Neural progenitor cell (in vitro differentiated cells): ENCODE measurements around the gene NTM.

ENCODE experiments used
- EZH2 ChIP-seq: fragments of 200-600 bp; sonication (generic); IDR thresholded peaks from 2 replicates; pipeline ENCODE4 v1.6.1; 2017; ENCODE audit warnings: antibody characterized with exemption, mild to moderate bottlenecking, moderate library complexity
- EZH2phosphoT487 ChIP-seq: fragments of 200-600 bp; sonication (generic); IDR thresholded peaks from 2 replicates; pipeline ENCODE4 v1.6.1; 2017; ENCODE audit warnings: antibody characterized with exemption
- TF ChIP-seq, protein P1 (sequence below): fragments of 200-600 bp; sonication (generic); IDR thresholded peaks from 2 replicates; pipeline ENCODE4 v1.5.1; 2017; ENCODE audit warnings: antibody characterized with exemption, mild to moderate bottlenecking

DNA sequence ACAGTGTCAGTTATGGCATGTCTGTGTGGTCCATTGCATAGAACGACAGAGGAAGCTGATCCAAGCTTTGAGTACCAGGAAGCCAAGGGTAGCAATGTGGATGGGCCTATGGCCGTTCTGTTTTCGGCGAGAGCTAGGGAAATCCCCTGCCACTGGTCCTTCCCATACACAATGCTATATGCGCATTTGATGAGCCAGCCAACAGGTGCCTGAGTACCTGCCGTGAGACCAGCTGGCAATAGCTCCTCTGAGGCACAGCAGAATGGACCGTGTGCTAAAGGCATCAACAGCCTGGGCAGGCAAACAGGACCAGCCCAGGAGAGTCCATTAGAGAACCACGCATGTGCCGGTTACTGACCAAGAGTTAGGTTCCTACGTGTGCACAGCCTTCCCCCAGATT is 753.0 kb downstream of the NTM start:
- TF ChIP-seq, protein P1, sequence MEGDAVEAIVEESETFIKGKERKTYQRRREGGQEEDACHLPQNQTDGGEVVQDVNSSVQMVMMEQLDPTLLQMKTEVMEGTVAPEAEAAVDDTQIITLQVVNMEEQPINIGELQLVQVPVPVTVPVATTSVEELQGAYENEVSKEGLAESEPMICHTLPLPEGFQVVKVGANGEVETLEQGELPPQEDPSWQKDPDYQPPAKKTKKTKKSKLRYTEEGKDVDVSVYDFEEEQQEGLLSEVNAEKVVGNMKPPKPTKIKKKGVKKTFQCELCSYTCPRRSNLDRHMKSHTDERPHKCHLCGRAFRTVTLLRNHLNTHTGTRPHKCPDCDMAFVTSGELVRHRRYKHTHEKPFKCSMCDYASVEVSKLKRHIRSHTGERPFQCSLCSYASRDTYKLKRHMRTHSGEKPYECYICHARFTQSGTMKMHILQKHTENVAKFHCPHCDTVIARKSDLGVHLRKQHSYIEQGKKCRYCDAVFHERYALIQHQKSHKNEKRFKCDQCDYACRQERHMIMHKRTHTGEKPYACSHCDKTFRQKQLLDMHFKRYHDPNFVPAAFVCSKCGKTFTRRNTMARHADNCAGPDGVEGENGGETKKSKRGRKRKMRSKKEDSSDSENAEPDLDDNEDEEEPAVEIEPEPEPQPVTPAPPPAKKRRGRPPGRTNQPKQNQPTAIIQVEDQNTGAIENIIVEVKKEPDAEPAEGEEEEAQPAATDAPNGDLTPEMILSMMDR: no peak
- TF ChIP-seq EZH2phosphoT487: no peak
- TF ChIP-seq EZH2: no peak
